Brain microvascular endothelial cell (primary cell): ENCODE results near the gene ENC1.

Experiments used
- DNase-seq: peaks from one replicate; pipeline ENCODE4 v3.0.0-alpha.2; 2020
- H3K27ac ChIP-seq: fragments of 250-450 bp; sonication (Bioruptor Pico); 2 replicates; pipeline ENCODE4 v1.5.1; 2020; ENCODE audit warnings: mild to moderate bottlenecking, moderate library complexity
- H3K27me3 ChIP-seq: fragments of 250-450 bp; sonication (Bioruptor Pico); replicated peaks from 2 replicates; pipeline ENCODE4 v1.5.1; 2020; ENCODE audit warnings: mild to moderate bottlenecking
- H3K36me3 ChIP-seq: fragments of 250-450 bp; sonication (Bioruptor Pico); replicated peaks from 2 replicates; pipeline ENCODE4 v1.5.1; 2020; ENCODE audit warnings: mild to moderate bottlenecking
- H3K4me3 ChIP-seq: 2 replicates; pipeline ENCODE4 v1.5.1; 2011; ENCODE audit warnings: low read depth, mild to moderate bottlenecking, control low read depth, low read length, moderate library complexity
- CTCF ChIP-seq: IDR thresholded peaks from 2 replicates; pipeline ENCODE4 v1.5.1; 2011; ENCODE audit warnings: low read depth, mild to moderate bottlenecking, moderate library complexity, low read length, control low read depth, inconsistent platforms; ENCODE audit errors: missing control alignments
- in situ Hi-C: cut with HindIII; loops from 2 replicates; pipeline ENCODE4 v1.10.0; 2017; ENCODE audit warnings: low sequenced_read_pairs, low pct_ligation_motif_present

Gene ENC1

GRCh38 chr5:74673011-74673790, 32.7 kb upstream of the ENC1 start:
- no peak overlapping the region for H3K27ac ChIP-seq
- in situ Hi-C loops = loop anchor here (25.0 kb wide), 1 partner anchor 761 kb away; no protein-coding TSS in a partner anchor
- H3K27me3 ChIP-seq = no peaks in the 10 kb centered on the region
- no peaks in the 10 kb centered on the region for H3K36me3 ChIP-seq
- peak overlapping the region; percentile 4 for H3K4me3 ChIP-seq
- peak; percentile 45 for TF ChIP-seq CTCF
- DNase-seq = no peak

- Histone ChIP-seq H3K4me3 (no peak overlapping the region), H3K36me3 (no peaks in the 10 kb centered on the region), H3K27ac (no peak overlapping the region), H3K27me3 (no peaks in the 10 kb centered on the region)
- in situ Hi-C loops = loop anchor here (25.0 kb wide), 1 partner anchor 760 kb away; no protein-coding TSS in a partner anchor
- TF ChIP-seq CTCF = no peak
- no peak for DNase-seq
These were observed 31.8 kb upstream of the ENC1 start for GRCh38 chr5:74672215-74672877.

GRCh38 chr5:74670396-74671038, 30.0 kb upstream of the ENC1 start:
- in situ Hi-C loops = loop anchor here (25.0 kb wide), 1 partner anchor 758 kb away; no protein-coding TSS in a partner anchor
- no peak for TF ChIP-seq CTCF
- no peaks in the 10 kb centered on the region for H3K36me3 ChIP-seq
- no peaks in the 10 kb centered on the region for H3K27me3 ChIP-seq
- H3K4me3 ChIP-seq = no peak overlapping the region
- no peak overlapping the region for H3K27ac ChIP-seq
- no peak for DNase-seq

- H3K27me3 ChIP-seq = no peaks in the 10 kb centered on the region
These were observed 29.3 kb upstream of the ENC1 start for GRCh38 chr5:74669821-74670220.

GRCh38 chr5:74667396-74667795, 26.9 kb upstream of the ENC1 start:
- DNase-seq = peak; percentile 51
- TF ChIP-seq CTCF = no peak
- Histone ChIP-seq H3K27ac (no peak overlapping the region), H3K4me3 (no peak overlapping the region), H3K27me3 (no peaks in the 10 kb centered on the region), H3K36me3 (no peaks in the 10 kb centered on the region)
- in situ Hi-C loops = loop anchor here (25.0 kb wide), 1 partner anchor 755 kb away; no protein-coding TSS in a partner anchor

More at GRCh38 chr5:74669821-74670220, 29.3 kb upstream of the ENC1 start:
- no peak for TF ChIP-seq CTCF
- in situ Hi-C loops = loop anchor here (25.0 kb wide), 1 partner anchor 758 kb away; no protein-coding TSS in a partner anchor
- Histone ChIP-seq H3K27ac (no peak overlapping the region), H3K36me3 (no peaks in the 10 kb centered on the region), H3K4me3 (no peak overlapping the region)
- DNase-seq = no peak
